IPS-18a (cell line): Measurements from ENCODE around the gene IQCB1.
"Not testable (repeated sequence)": the region's sequence is repeated elsewhere in the genome, so short reads cannot be mapped to it uniquely, and the experiment has no call there.

Experiments used
- H3K27ac ChIP-seq: one replicate; pipeline ENCODE4 v1.5.1; 2013; ENCODE audit warnings: low read length
- H3K27me3 ChIP-seq: one replicate; pipeline ENCODE4 v1.6.1; 2013; ENCODE audit warnings: mild to moderate bottlenecking, low read length; ENCODE audit not compliant: control insufficient read depth, insufficient read depth
- H3K36me3 ChIP-seq: one replicate; pipeline ENCODE4 v1.6.1; 2013; ENCODE audit warnings: low read depth, low read length; ENCODE audit not compliant: control insufficient read depth
- H3K4me1 ChIP-seq: one replicate; pipeline ENCODE4 v1.6.1; 2013; ENCODE audit warnings: low read depth, low read length; ENCODE audit not compliant: control insufficient read depth
- H3K4me3 ChIP-seq: one replicate; pipeline ENCODE4 v1.5.1; 2013; ENCODE audit warnings: low read length
- H3K9ac ChIP-seq: one replicate; pipeline ENCODE4 v1.6.1; 2013; ENCODE audit warnings: mild to moderate bottlenecking, low read length, moderate library complexity
- H3K9me3 ChIP-seq: one replicate; pipeline ENCODE4 v1.6.1; 2013; ENCODE audit warnings: low read depth, low read length; ENCODE audit not compliant: control insufficient read depth

Gene IQCB1

DNA sequence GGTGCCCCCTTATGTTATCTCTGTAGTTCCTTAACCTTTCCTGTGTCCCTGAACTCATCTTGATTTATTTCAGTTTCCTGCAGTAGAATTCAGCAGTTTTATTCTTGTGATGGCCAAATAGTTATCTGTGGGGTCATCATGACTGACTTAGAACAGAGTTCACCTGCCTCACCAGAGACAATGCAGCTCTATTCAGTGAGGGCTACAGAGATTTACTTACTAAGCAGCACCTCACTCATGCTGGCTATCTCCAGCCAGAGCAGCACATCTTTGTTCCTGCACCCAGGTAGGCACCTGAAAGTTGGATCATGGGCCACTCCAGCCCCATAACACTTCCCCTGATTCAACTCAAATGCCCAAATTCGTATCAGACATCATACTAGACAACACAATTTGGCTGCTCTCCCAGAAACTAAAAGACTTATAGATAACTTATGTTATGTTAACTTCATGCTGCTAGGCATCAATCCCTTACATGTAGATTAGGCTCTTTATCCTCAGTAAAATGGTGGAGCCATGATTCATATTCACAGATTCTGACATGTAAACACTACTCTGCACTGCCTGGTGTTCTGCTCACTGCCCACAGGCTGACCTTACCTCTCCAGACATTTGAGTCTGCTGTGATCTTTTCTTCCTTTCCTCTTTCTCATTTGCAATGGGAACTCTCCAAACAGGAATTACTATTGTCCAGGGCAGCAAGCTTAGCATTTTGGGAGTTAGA is 76.0 kb downstream of the IQCB1 start:
- no peaks in the 10 kb centered on the region for H3K27me3 ChIP-seq
- H3K4me1 ChIP-seq: no peaks in the 10 kb centered on the region
- H3K9me3 ChIP-seq: no peaks in the 10 kb centered on the region
- no peak overlapping the region for H3K4me3 ChIP-seq
- no peak overlapping the region for H3K9ac ChIP-seq
- H3K27ac ChIP-seq: no peak overlapping the region
- no peaks in the 10 kb centered on the region for H3K36me3 ChIP-seq

DNA sequence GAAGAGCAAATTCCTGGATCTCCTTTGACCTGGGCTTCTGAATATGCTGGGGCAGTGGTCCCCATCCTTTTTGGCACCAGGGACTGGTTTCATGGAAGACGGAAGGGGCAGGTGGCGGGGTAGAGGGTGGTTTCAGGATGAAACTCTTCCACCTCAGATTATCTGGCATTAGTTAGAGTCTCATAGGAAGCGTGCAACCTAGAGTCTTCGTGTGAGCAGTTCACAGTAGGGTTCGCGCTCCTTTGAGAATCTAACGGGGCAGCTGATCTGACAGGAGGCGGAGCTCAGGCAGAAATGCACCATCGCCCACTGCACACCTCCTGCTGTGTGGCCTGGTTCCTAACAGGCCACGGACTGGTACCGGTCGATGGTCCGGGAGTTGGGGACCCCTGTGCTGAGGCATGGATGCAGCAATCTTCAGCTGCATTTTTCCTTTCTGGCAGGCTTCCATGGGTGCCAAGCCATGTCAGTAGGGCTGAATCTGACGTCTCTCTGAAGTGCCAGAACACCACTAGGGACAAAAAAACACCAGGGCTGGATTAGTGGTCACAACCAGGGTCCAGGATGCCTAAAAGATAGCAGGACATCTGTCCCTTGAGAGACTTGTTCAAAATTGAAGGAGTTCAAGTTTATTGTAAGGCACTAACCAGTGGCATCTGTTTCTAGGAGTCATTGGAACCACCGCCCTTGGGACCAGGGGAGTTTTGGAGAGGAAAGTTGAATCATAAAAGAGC is 76.9 kb downstream of the IQCB1 start:
- H3K4me3 ChIP-seq: no peak overlapping the region
- H3K36me3 ChIP-seq: no peaks in the 10 kb centered on the region
- H3K27ac ChIP-seq: no peak overlapping the region
- no peak overlapping the region for H3K9ac ChIP-seq
- no peaks in the 10 kb centered on the region for H3K27me3 ChIP-seq
- H3K4me1 ChIP-seq: no peaks in the 10 kb centered on the region
- no peaks in the 10 kb centered on the region for H3K9me3 ChIP-seq

- Histone ChIP-seq H3K27me3 (no peaks in the 10 kb centered on the region), H3K4me1 (no peaks in the 10 kb centered on the region), H3K9me3 (no peaks in the 10 kb centered on the region), H3K36me3 (no peaks in the 10 kb centered on the region), H3K4me3 (no peak overlapping the region), H3K9ac (no peak overlapping the region), H3K27ac (no peak overlapping the region)
Observed at GRCh38 chr3:121757087-121757811, 77.6 kb downstream of the IQCB1 start.

DNA sequence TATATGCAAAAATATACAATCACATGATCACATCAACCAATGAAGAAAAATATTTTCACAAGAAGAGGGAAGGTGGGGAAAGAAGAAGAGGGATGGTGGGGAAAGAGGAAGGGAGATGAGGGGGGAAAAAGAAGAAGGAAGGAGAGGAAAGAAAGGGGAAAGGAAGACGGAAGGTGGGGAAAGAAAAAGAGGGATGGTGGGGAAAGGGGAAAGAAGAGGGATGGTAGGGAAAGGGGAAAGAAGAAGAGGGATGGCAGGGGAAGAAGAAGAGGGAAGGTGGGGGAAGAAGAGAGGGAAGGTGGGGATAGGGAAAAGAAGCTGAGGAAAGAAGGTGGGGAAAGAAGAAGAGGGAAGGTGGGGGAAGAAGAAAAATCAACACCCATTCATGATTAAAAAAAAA is 82.1 kb downstream of the IQCB1 start:
- no peak overlapping the region for H3K4me3 ChIP-seq
- no peaks in the 10 kb centered on the region for H3K9me3 ChIP-seq
- H3K9ac ChIP-seq: no peak overlapping the region
- no peaks in the 10 kb centered on the region for H3K36me3 ChIP-seq
- H3K27me3 ChIP-seq: no peaks in the 10 kb centered on the region
- H3K4me1 ChIP-seq: peaks cover 3% of the 10 kb centered on the region
- no peak overlapping the region for H3K27ac ChIP-seq

DNA sequence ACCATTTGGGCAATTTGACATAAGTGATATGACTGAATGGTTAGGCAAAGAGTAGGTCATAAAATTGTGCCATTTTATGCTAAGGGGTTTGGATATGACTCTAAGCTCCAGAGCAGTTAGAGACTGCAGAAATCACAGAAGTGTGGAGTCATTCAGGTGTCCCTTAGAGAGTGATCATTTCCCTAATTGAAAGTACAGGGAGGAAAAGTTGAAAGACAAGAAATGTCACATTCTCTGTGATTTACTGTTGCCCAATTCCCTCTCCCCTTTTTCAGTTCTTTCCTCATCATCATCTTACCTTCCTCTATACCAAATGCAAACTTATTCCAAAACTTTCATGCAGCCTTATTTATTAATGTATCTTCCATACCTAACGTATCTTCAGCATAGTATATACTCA is 82.6 kb downstream of the IQCB1 start:
- no peaks in the 10 kb centered on the region for H3K27me3 ChIP-seq
- no peak overlapping the region for H3K4me3 ChIP-seq
- no peaks in the 10 kb centered on the region for H3K9me3 ChIP-seq
- no peaks in the 10 kb centered on the region for H3K36me3 ChIP-seq
- H3K9ac ChIP-seq: no peak overlapping the region
- no peak overlapping the region for H3K27ac ChIP-seq
- H3K4me1 ChIP-seq: peaks cover 3% of the 10 kb centered on the region

DNA sequence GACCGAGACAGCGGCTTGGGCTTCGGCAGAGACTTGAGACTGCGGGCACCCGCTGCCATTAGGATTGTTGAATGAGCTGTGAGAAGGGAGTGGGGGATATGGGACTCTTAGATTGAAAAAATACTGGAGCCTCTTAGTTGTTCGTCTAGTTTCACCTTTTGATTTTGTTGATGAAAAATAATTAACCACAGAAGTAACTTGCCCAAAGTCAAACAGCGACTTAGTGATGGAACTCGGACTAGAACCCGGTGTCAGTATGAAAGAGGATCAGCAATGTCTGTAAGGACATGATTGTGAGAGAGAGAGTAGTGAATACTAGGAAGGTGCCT is 84.8 kb downstream of the IQCB1 start:
- Histone ChIP-seq H3K9ac (peak overlapping the region; percentile 74), H3K4me1 (peaks cover 3% of the 10 kb centered on the region), H3K27ac (peak overlapping the region; percentile 45), H3K36me3 (no peaks in the 10 kb centered on the region), H3K27me3 (no peaks in the 10 kb centered on the region), H3K4me3 (peak overlapping the region; percentile 84), H3K9me3 (no peaks in the 10 kb centered on the region)

GRCh38 chr3:121749276-121750086 is 85.4 kb downstream of the IQCB1 start, which contains the start of gene GOLGB1:
TSS of gene GOLGB1 (minus strand) at chr3:121749741. CDS start at chr3:121730971, 18,770 bp downstream.
- Histone ChIP-seq H3K36me3 (no peaks in the 10 kb centered on the region), H3K9ac (peak within 1 kb of the TSS; percentile 89), H3K4me1 (peaks cover 3% of the 10 kb centered on the region), H3K27me3 (no peaks in the 10 kb centered on the region), H3K27ac (peak within 1 kb of the TSS; percentile 67), H3K9me3 (no peaks in the 10 kb centered on the region), H3K4me3 (peak within 1 kb of the TSS; percentile 84)

GRCh38 chr3:121748680-121749275 is 86.1 kb downstream of the IQCB1 start:
- Histone ChIP-seq H3K9me3 (no peaks in the 10 kb centered on the region), H3K36me3 (no peaks in the 10 kb centered on the region), H3K27ac (peak overlapping the region; percentile 67), H3K4me1 (peaks cover 3% of the 10 kb centered on the region), H3K27me3 (no peaks in the 10 kb centered on the region), H3K9ac (peak overlapping the region; percentile 89), H3K4me3 (peak overlapping the region; percentile 84)

DNA sequence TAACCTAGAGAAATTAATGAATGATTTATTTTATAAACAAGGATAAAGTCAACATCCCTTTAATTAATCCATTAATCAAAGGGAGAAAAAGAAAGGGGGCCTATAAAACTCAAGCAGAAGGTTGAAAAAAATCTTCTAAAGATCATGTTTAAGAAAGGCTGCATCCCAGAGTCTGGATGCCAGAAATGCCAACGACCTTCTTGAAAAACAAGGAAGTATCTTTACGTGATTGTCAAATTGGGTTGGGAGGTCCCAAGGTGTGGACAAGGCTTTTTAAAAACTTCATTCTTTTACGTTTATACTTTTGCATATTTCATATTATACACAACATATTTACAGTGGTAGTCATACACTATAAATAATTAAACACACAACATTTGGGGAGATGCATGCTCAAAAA is 86.9 kb downstream of the IQCB1 start:
- no peaks in the 10 kb centered on the region for H3K36me3 ChIP-seq
- H3K27ac ChIP-seq: no peak overlapping the region
- peaks cover 3% of the 10 kb centered on the region for H3K4me1 ChIP-seq
- H3K9me3 ChIP-seq: no peaks in the 10 kb centered on the region
- H3K27me3 ChIP-seq: no peaks in the 10 kb centered on the region
- H3K4me3 ChIP-seq: peak overlapping the region; percentile 84
- H3K9ac ChIP-seq: no peak overlapping the region

- H3K36me3 ChIP-seq, H3K9ac ChIP-seq, H3K27ac ChIP-seq, H3K4me1 ChIP-seq, H3K4me3 ChIP-seq, H3K27me3 ChIP-seq, H3K9me3 ChIP-seq: not testable (repeated sequence)
Observed at GRCh38 chr3:121743106-121743505, 91.8 kb downstream of the IQCB1 start.

DNA sequence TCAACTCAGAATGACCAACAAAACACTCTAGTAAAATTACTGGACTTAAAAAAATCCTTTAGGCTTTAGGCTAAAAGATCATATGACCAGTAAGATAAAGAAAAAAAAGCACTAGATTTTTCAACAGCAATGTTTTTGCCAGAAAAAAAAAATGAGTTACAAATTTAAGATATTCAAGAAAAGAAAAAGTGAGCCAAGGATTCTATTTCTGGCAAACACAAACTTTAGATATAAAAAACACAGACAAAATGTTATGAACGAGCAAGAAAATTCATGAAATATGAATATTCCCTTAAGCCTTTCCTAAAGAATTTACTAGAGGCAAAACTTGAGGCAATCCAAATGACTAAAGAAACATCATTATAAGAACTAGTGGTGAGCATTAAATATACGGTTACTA is 94.0 kb downstream of the IQCB1 start:
- H3K36me3 ChIP-seq: no peaks in the 10 kb centered on the region

More for the DNA sequence above, 94.0 kb downstream of the IQCB1 start:
- no peak overlapping the region for H3K9ac ChIP-seq
- H3K27ac ChIP-seq: no peak overlapping the region
- H3K27me3 ChIP-seq: no peaks in the 10 kb centered on the region
- no peak overlapping the region for H3K4me3 ChIP-seq
- no peaks in the 10 kb centered on the region for H3K9me3 ChIP-seq
- no peaks in the 10 kb centered on the region for H3K4me1 ChIP-seq
